Right lobe of liver (tissue), 6 donors: Measurements from ENCODE around the gene TMEM39B. TPM values are rescaled to one million over a fixed set of nuclear protein-coding genes. Genes with fewer than 3 reads are reported as not detected.

ENCODE experiments used
- ATAC-seq, 4 donors: fragments of 200-7000 bp; cut with Tn5 transposase; one replicate each; pipeline ENCODE4 v1.9.1; 2020; ENCODE audit warnings: mild to moderate bottlenecking in 4 of 4, moderate library complexity in 4 of 4
- DNase-seq, 3 donors: peaks; one replicate each; pipeline ENCODE4 v3.0.0-alpha.2; 2020
- H3K27ac ChIP-seq, 3 donors: fragments of 200-600 bp; one replicate each; pipeline ENCODE4 v1.8.0; 2022
- H3K27me3 ChIP-seq, 2 donors: fragments of 200-600 bp; one replicate each; pipeline ENCODE4 v1.8.0; 2022
- H3K36me3 ChIP-seq, 4 donors: fragments of 200-600 bp; sonication (generic) in 1 of 4; one replicate each; pipeline versions ENCODE4 v1.5.1 to v1.8.0; 2017 to 2022; ENCODE audit warnings: control low read depth in 1 of 4
- H3K4me1 ChIP-seq, 4 donors: fragments of 200-600 bp; sonication (generic) in 1 of 4; one replicate each; pipeline versions ENCODE4 v1.5.1 to v1.8.0; 2017 to 2022; ENCODE audit warnings: control low read depth in 1 of 4
- H3K4me3 ChIP-seq, 3 donors: fragments of 200-600 bp; one replicate each; pipeline ENCODE4 v1.8.0; 2022
- H3K9me3 ChIP-seq, 4 donors: fragments of 200-600 bp; sonication (generic) in 1 of 4; one replicate each; pipeline versions ENCODE4 v1.5.1 to v1.8.0; 2017 to 2022; ENCODE audit warnings: control low read depth in 1 of 4
- CTCF ChIP-seq, 4 donors: fragments of 200-600 bp in 3 of 4; fragments of 450-650 bp in 1 of 4; IDR thresholded peaks; one replicate each; pipeline versions ENCODE4 v1.5.1 to v1.8.0; 2016 to 2022; ENCODE audit warnings: antibody characterized with exemption in 4 of 4, mild to moderate bottlenecking in 2 of 4
- POLR2A ChIP-seq: fragments of 450-650 bp; IDR thresholded peaks from one replicate; pipeline ENCODE4 v1.6.1; 2017; ENCODE audit warnings: antibody characterized with exemption, mild to moderate bottlenecking
- WGBS: methylation state at CpG from one replicate; pipeline ENCODE4 v1.1.6; 2018; ENCODE audit warnings: low coverage, low lambda C conversion rate; ENCODE audit not compliant: insufficient coverage; ENCODE audit errors: missing lambda C conversion rate; 5-methylcytosine and 5-hydroxymethylcytosine counted together
- intact Hi-C, 2 donors: fragments of 100-400 bp; cut with DNase I; formaldehyde crosslinking; loops; one replicate each; pipeline versions ENCODE4 v1.11.2 to v1.14.1; 2022
- total RNA-seq, 6 experiments: library from RNA; depleted of rRNA in 2 of 6; stranded (reverse); fragments of >200 nt in 2 of 6; fragmentation: NEBNext Ultra II Directional in 3 of 6; extraction: Animal tissue kit (Norgen Biotek cat#: 25700) in 3 of 6; gene quantifications; one replicate each; pipeline versions ENCODE4 v1.1.0 to v1.2.4, GENCODE V29; 2016 to 2023
- donor health status: DM: no; HTN: yes; CAD: no.
- donor health status: DM: no; HTN: no; CAD: no.
- donor health status: DM: no; HTN: no; CAD: no.
- donor health status: DM: no; HTN: yes; CAD: no.
- donor health status: DM: no; HTN: yes; CAD: no.

The TMEM39B gene
- total RNA-seq, 6 experiments from 2014 or later, result 4.0 to 10.3 (median 6.3) TPM

DNA sequence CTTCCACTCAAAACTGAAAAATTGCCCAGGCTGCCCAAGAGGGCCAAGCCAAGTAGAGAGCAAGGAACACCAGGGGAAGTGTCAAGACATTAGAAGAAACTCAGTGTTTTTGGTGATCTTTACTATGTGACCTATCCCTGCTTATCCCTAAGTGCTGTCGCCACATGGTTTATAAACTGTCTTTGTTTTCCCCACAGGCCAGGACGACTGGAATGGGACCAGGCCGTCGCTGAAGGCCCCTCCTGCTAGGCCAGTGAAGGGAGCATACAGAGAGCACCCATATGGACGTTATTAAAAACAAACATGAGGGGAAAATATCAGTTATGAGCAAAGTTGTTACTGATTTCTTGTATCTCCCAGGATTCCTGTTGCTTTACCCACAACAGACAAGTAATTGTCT, 30.4 kb upstream of the TMEM39B start:
- Histone ChIP-seq H3K27ac (no peak overlapping the region), H3K4me1 (no peaks in the 10 kb centered on the region), H3K9me3 (no peaks in the 10 kb centered on the region), H3K27me3 (no peaks in the 10 kb centered on the region), H3K4me3 (no peak overlapping the region), H3K36me3 (peaks cover 23 to 66% (median 43%) of the 10 kb centered on the region in 4 donors)
- intact Hi-C loops, result no loop called here
- no peak for ATAC-seq
- 85% methylated on average over 5 of the region's 5 CpGs for WGBS
- no peak for DNase-seq
- TF ChIP-seq POLR2A (no peak), CTCF (IDR thresholded peaks at IDR 0.05) (no peak)

GRCh38 chr1:32044234-32044633, 28.5 kb upstream of the TMEM39B start:
- TF ChIP-seq CTCF (IDR thresholded peaks at IDR 0.05) (no peak), POLR2A (no peak)
- Histone ChIP-seq H3K9me3 (no peaks in the 10 kb centered on the region), H3K27me3 (no peaks in the 10 kb centered on the region), H3K36me3 (peaks cover 10 to 59% (median 41%) of the 10 kb centered on the region in 4 donors), H3K4me3 (no peak overlapping the region), H3K27ac (no peak overlapping the region), H3K4me1 (no peaks in the 10 kb centered on the region)
- intact Hi-C loops, result no loop called here
- ATAC-seq (no peak), DNase-seq (no peak)
- 88% methylated on average over 1 of the region's 1 CpG for WGBS

- 80% methylated on average over 1 of the region's 2 CpGs for WGBS
- TF ChIP-seq POLR2A (no peak), CTCF (IDR thresholded peaks at IDR 0.05) (no peak)
- Histone ChIP-seq H3K27ac (no peak overlapping the region), H3K4me3 (no peak overlapping the region), H3K36me3 (peaks cover 9 to 50% (median 32%) of the 10 kb centered on the region in 4 donors), H3K27me3 (no peaks in the 10 kb centered on the region), H3K9me3 (no peaks in the 10 kb centered on the region), H3K4me1 (no peaks in the 10 kb centered on the region)
- DNase-seq (no peak), ATAC-seq (peak in 2 of 4 donors; percentile 12 to 41)
- intact Hi-C loops, result no loop called here
Observed at GRCh38 chr1:32045772-32046171, 27.0 kb upstream of the TMEM39B start.

- no peak for ATAC-seq
- TF ChIP-seq POLR2A (no peak), CTCF (IDR thresholded peaks at IDR 0.05) (no peak)
- DNase-seq, result no peak
- intact Hi-C loops, result no loop called here
- no peak overlapping the region for H3K27ac ChIP-seq
- no peaks in the 10 kb centered on the region for H3K27me3 ChIP-seq
- peaks cover 9 to 59% (median 32%) of the 10 kb centered on the region in 4 donors for H3K36me3 ChIP-seq
- no peaks in the 10 kb centered on the region for H3K4me1 ChIP-seq
- no peak overlapping the region for H3K4me3 ChIP-seq
- H3K9me3 ChIP-seq, result no peaks in the 10 kb centered on the region
Observed at GRCh38 chr1:32047701-32048100, 25.0 kb upstream of the TMEM39B start.

GRCh38 chr1:32048440-32048839, 24.3 kb upstream of the TMEM39B start:
- DNase-seq (no peak), ATAC-seq (no peak)
- no peak for TF ChIP-seq POLR2A
- no peak for TF ChIP-seq CTCF (IDR thresholded peaks at IDR 0.05)
- no peaks in the 10 kb centered on the region for H3K27me3 ChIP-seq
- H3K9me3 ChIP-seq, result no peaks in the 10 kb centered on the region
- 69% methylated on average over 2 of the region's 2 CpGs for WGBS
- intact Hi-C loops, result no loop called here
- no peak overlapping the region for H3K27ac ChIP-seq
- peaks cover 9 to 67% (median 32%) of the 10 kb centered on the region in 4 donors for H3K36me3 ChIP-seq
- H3K4me1 ChIP-seq, result no peaks in the 10 kb centered on the region
- H3K4me3 ChIP-seq, result no peak overlapping the region
